Type B pancreatic cell (in vitro differentiated cells): ENCODE results near the gene UFD1. TPM values are rescaled to one million over a fixed set of nuclear protein-coding genes. Genes with fewer than 3 reads are reported as not detected.
A peak's percentile ranks its signal among the peaks of the same experiment; 100 is the strongest.

Source experiments
- DNase-seq: peaks from one replicate; pipeline ENCODE4 v3.0.0; 2021; ENCODE audit warnings: mixed read lengths; ENCODE audit not compliant: unreplicated experiment; ENCODE audit errors: extremely low spot score
- H3K27ac Mint-ChIP-seq: 2 replicates; pipeline ENCODE4 v1.8.0; 2021; ENCODE audit warnings: mild to moderate bottlenecking, mixed read lengths
- H3K27me3 Mint-ChIP-seq: 2 replicates; pipeline ENCODE4 v1.8.0; 2021; ENCODE audit warnings: mixed read lengths
- H3K36me3 Mint-ChIP-seq: 2 replicates; pipeline ENCODE4 v1.8.0; 2021; ENCODE audit warnings: mixed read lengths
- H3K4me1 Mint-ChIP-seq: one replicate; pipeline ENCODE4 v1.8.0; 2021; ENCODE audit warnings: mixed read lengths; ENCODE audit not compliant: unreplicated experiment
- H3K4me3 Mint-ChIP-seq: 2 replicates; pipeline ENCODE4 v1.8.0; 2021; ENCODE audit warnings: mild to moderate bottlenecking, mixed read lengths
- H3K9me3 Mint-ChIP-seq: 2 replicates; pipeline ENCODE4 v1.8.0; 2021; ENCODE audit warnings: mixed read lengths
- total RNA-seq: library from RNA; stranded (reverse); gene quantifications from 2 replicates; pipeline ENCODE4 v1.2.1, GENCODE V29; 2021; ENCODE audit warnings: low replicate concordance
- TF ChIP-seq, protein P1 (sequence below): fragments of 200-600 bp; sonication (generic); conservative IDR thresholded peaks from 2 replicates; pipeline ENCODE4 v1.5.0; 2021; ENCODE audit warnings: antibody characterized with exemption, mild to moderate bottlenecking

The UFD1 gene
- total RNA-seq, 1 donor from 2014 or later: 52.4 TPM

DNA sequence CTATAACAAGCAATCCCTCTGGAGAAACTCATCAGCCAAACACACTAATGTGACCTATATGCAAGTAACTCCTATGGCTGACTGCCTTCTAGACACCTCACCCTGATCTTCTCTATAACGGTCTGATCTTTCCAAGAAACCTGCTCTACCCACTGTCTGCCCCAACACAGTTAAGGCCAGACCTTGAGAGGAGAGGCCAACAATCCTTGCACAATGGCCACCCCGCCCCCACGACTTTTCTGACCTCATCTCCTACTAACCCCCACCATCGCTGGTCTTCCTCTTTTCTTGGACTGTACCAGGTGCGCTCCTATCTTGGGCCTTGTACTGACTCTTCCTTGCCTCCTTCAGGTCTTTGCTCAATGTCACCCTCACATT lies 59.9 kb downstream of the UFD1 start:
- no peak for DNase-seq
- Mint-ChIP-seq H3K27me3 (no peaks in the 10 kb centered on the region), H3K27ac (no peak overlapping the region), H3K4me1 (peaks cover 20% of the 10 kb centered on the region), H3K36me3 (peaks cover 4% of the 10 kb centered on the region), H3K9me3 (peaks cover 5% of the 10 kb centered on the region), H3K4me3 (no peak overlapping the region)
- TF ChIP-seq, protein P1, sequence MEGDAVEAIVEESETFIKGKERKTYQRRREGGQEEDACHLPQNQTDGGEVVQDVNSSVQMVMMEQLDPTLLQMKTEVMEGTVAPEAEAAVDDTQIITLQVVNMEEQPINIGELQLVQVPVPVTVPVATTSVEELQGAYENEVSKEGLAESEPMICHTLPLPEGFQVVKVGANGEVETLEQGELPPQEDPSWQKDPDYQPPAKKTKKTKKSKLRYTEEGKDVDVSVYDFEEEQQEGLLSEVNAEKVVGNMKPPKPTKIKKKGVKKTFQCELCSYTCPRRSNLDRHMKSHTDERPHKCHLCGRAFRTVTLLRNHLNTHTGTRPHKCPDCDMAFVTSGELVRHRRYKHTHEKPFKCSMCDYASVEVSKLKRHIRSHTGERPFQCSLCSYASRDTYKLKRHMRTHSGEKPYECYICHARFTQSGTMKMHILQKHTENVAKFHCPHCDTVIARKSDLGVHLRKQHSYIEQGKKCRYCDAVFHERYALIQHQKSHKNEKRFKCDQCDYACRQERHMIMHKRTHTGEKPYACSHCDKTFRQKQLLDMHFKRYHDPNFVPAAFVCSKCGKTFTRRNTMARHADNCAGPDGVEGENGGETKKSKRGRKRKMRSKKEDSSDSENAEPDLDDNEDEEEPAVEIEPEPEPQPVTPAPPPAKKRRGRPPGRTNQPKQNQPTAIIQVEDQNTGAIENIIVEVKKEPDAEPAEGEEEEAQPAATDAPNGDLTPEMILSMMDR: no peak

DNA sequence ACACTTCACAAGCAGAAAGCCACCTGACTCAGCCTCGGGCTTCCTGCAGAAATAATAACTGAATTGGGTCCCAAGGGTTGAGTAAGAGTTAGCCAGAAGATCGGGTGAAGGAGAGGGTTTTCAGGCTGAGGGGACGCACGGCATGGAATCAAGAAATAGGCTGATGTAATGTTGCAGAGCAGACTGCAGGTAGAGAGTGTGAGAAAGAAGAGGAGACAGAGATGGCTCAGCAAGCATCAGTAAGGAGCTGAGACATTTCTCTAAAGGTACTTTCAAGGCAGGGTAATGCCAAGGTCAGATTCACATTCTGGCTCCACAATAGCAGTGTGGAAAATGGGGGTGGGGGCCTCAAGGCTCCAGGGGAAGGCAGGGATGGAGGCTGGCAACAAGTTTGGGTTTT lies 66.1 kb downstream of the UFD1 start:
- TF ChIP-seq, protein P1: no peak
- H3K4me1 Mint-ChIP-seq: peaks cover 13% of the 10 kb centered on the region
- peaks cover 7% of the 10 kb centered on the region for H3K9me3 Mint-ChIP-seq
- H3K4me3 Mint-ChIP-seq: no peak overlapping the region
- no peaks in the 10 kb centered on the region for H3K27me3 Mint-ChIP-seq
- peak overlapping the region; percentile 5 for H3K27ac Mint-ChIP-seq
- DNase-seq: no peak
- peaks cover 9% of the 10 kb centered on the region for H3K36me3 Mint-ChIP-seq

DNA sequence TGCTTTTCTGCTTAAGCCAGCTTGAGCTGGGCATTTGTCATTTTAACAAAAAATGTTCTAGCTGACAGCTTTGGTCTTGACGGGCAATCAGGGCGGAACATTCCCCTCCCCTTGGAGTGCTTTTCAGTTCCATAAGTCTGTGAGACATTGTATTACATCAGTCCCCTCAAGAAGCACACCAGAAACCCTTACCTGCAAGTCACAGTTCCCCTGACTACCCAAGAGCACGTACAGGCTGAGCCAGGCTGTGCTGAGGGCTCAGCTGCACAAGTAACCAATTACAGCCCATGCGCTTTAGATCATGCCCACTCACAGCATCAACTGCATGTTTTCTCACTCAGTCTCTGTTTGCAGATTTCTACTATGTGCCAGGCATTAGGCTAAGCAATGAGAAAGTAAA lies 66.5 kb downstream of the UFD1 start:
- H3K4me1 Mint-ChIP-seq: peaks cover 16% of the 10 kb centered on the region

DNA sequence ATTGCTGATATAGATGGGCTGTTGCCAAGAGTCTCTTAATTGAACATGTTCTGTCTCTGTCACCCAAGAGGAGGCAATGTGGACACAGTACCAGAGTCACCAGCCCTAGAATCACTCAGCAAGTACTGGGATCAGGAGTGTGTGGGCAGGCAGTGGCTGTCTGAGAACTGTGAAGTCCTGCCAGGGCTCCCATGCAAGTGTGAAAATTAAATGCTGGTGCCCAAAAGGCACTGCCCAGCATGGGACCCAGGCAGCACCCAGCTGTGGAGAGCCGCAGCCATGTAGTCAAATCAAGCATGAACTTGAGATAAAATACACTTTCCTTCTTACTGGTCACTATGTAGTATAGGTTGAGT lies 67.3 kb downstream of the UFD1 start:
- peaks cover 16% of the 10 kb centered on the region for H3K4me1 Mint-ChIP-seq
- peaks cover 13% of the 10 kb centered on the region for H3K36me3 Mint-ChIP-seq
- TF ChIP-seq, protein P1: no peak
- peaks cover 7% of the 10 kb centered on the region for H3K9me3 Mint-ChIP-seq
- no peak overlapping the region for H3K4me3 Mint-ChIP-seq
- no peak for DNase-seq
- H3K27ac Mint-ChIP-seq: no peak overlapping the region
- H3K27me3 Mint-ChIP-seq: no peaks in the 10 kb centered on the region

More for the DNA sequence above, 66.5 kb downstream of the UFD1 start:
- no peak for DNase-seq
- Mint-ChIP-seq H3K36me3 (peaks cover 9% of the 10 kb centered on the region), H3K4me3 (no peak overlapping the region), H3K9me3 (peaks cover 7% of the 10 kb centered on the region), H3K27ac (peak overlapping the region; percentile 5), H3K27me3 (no peaks in the 10 kb centered on the region)
- TF ChIP-seq, protein P1: no peak

DNA sequence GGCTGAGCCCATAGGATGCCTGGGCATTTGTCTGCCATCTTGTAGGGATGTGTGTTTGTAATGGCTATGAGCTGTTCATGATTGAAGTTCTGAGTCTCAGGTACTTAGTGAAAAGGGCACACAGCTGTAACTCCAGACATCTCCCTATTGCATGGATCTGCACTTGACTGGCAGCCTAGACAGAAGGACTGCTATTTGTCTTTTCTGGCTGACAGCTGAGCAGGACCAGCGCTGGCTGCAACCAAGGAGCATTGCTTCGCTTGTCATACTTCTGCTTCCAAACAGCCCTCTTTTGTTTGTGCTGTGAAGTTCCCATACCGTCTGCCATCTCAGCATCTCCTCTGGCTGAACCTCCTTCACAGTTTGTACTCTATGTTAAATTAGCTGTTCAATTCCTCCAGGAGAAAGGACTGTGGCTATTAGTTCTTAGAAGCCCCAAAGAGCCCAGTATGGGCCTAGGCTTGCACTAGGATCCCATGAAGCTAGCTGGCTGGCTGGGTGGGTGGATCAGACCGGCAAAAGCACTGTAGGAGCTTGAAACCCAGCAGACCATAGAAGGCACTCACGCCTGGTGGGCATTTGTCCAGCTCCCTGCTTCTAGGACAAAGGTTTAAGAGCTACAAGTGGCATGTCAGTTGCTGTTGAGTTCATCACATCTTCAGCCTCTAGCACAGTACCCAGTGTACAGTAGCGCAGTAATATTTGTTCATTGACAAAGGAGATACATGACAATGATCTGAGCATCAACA lies 67.9 kb downstream of the UFD1 start:
- TF ChIP-seq, protein P1: no peak
- Mint-ChIP-seq H3K9me3 (peaks cover 7% of the 10 kb centered on the region), H3K27ac (no peak overlapping the region), H3K36me3 (peaks cover 13% of the 10 kb centered on the region), H3K27me3 (no peaks in the 10 kb centered on the region), H3K4me3 (no peak overlapping the region), H3K4me1 (peaks cover 16% of the 10 kb centered on the region)
- DNase-seq: no peak
